ENCODE measurements around the gene MFSD1.

Gene MFSD1

DNA sequence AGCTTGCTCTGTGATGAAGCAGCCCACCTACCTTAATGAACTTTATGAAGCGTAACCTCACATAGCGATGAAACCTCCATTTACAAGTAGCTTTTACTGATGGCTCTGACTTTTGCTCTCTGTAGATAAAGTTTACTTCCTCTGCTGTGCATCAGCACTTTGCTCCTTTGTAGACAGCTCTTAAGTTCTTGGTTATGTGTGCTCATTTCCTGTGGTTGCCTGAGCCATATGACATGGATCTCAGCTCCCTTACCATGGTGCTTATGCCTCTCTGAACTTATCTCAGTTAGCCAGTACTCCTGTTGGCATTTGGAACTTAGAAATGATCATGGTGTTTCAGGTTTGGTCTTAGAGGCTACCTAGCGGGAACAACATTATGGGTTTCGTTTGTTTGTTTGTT lies 7.8 kb downstream of the MFSD1 start:
- DNase-seq (ENCODE audit: low read depth, low spot score) = no peak

DNA sequence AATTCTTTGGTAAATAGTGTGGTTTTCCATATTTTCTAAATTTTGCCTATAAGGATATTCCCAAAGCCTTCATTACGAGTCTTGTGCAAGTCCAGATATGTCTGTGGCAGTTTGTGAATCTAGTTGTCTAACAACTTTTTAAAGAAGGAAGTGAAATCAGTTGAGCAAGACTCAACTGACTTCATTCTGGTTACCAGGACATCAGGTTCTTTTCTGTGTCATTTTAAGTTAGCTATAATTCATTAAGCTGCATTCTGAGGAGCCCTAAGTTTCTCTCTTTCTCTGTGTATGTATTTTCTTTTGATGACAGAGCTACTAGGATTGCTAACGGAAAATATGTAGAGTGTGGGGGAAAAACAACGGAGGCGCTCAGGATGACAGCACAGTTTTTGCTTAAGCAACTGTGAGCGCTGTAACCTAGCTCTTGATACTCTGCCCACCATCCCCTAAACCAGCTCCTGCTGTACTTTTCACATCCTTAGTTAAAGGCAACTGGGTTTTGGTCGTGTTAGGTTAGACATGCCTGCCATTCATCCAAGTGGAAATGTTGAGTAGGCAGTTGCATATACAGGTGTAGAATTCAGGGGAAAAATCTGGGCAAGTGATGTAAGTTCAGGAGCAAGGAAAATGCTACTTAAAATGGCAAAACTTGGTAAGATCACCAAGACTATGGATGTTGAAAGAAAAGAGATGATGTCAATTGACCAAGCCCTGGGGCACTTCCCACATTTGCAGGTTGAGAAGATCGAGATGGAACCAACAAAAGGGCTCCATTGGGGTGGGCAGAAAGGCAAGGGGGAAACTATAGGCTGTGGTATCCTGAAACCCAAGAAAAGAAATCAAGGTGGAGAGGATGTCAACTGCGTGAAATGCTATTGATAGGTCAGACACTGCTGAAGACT lies 9.2 kb downstream of the MFSD1 start:
- DNase-seq (ENCODE audit: low read depth, low spot score) = no peak

- DNase-seq (ENCODE audit: low read depth, low spot score) = no peak
These were observed 17.4 kb downstream of the MFSD1 start for GRCh38 chr3:158819282-158819681.

GRCh38 chr3:158820521-158820920 lies 18.7 kb downstream of the MFSD1 start:
- DNase-seq (ENCODE audit: low read depth, low spot score) = no peak

GRCh38 chr3:158821847-158822246 lies 20.0 kb downstream of the MFSD1 start:
- no peak for DNase-seq (ENCODE audit: low read depth, low spot score)

GRCh38 chr3:158823426-158823825 lies 21.6 kb downstream of the MFSD1 start:
- no peak for DNase-seq (ENCODE audit: low read depth, low spot score)

GRCh38 chr3:158827773-158828172 lies 25.9 kb downstream of the MFSD1 start:
- no peak for DNase-seq (ENCODE audit: low read depth, low spot score)

DNA sequence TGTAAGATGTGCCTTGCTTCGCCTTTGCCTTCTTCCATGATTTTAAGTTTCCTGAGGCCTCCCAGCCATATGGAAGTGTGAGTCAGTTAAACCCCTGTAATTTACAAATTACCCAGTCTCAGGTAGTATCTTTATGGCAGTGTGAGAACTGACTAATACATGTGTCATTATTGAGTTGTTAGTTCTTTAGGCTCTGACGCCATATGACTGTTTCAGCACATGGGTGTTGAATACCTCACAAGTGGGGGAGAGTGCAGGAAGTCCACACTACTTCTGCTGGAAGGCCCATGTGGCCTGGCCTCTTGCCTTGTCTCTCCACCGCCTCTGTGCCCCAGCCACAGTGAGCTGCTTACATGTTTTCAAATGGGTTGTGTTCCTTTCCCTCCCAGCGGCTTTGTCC lies 28.5 kb downstream of the MFSD1 start:
- DNase-seq (ENCODE audit: low read depth, low spot score) = no peak

- DNase-seq (ENCODE audit: low read depth, low spot score) = no peak
These were observed 30.0 kb downstream of the MFSD1 start for GRCh38 chr3:158831861-158832260.

GRCh38 chr3:158835631-158836030 lies 33.8 kb downstream of the MFSD1 start:
- DNase-seq (ENCODE audit: low read depth, low spot score) = no peak

DNA sequence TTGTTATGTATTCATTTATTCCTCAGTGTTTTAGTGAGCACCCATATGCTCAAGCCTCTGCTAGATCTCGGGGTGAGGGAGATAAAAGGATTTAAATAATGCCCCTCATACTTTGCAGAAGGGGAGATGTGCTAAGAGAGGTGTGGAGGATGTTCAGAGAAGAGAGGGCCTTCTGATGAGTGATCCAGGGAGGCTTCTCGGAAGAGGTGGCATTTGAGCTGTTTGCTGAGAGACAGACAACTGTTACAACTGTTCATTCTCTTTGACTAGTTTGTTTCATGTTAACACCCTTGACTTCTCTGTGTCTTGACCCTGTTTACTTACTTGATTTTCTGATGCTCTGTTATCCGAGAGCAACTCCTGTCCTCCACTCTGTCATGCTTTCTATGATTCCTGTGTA lies 34.5 kb downstream of the MFSD1 start:
- DNase-seq (ENCODE audit: low read depth, low spot score) = no peak

GRCh38 chr3:158837240-158837639 lies 35.4 kb downstream of the MFSD1 start:
- no peak for DNase-seq (ENCODE audit: low read depth, low spot score)

- DNase-seq (ENCODE audit: low read depth, low spot score) = no peak
These were observed 38.1 kb downstream of the MFSD1 start for GRCh38 chr3:158839966-158840365.

DNA sequence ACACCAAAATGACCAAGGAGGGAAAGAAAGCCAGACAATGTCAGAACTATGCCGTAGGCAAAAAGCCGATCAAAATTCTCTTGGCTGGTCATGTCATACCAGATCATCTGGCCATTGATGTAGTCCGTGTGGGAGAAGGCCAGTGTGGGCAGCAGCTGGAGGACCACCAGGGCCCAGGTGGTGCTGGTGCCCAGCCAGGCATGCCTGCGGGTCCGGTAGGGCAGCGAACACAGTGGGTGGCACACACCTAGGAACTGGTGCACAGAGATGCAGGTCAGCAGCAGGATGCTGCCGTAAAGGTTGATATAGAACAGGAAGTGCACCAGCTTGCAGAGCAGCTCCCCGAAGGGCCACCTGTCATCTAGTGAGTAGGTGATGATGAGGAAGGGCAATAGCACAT lies 39.5 kb downstream of the MFSD1 start:
- no peak for DNase-seq (ENCODE audit: low read depth, low spot score)

- no peak for DNase-seq (ENCODE audit: low read depth, low spot score)
These were observed 41.1 kb downstream of the MFSD1 start for GRCh38 chr3:158842976-158843375.

GRCh38 chr3:158845765-158846350 lies 44.0 kb downstream of the MFSD1 start:
- DNase-seq (ENCODE audit: low read depth, low spot score) = peak; percentile 5

DNA sequence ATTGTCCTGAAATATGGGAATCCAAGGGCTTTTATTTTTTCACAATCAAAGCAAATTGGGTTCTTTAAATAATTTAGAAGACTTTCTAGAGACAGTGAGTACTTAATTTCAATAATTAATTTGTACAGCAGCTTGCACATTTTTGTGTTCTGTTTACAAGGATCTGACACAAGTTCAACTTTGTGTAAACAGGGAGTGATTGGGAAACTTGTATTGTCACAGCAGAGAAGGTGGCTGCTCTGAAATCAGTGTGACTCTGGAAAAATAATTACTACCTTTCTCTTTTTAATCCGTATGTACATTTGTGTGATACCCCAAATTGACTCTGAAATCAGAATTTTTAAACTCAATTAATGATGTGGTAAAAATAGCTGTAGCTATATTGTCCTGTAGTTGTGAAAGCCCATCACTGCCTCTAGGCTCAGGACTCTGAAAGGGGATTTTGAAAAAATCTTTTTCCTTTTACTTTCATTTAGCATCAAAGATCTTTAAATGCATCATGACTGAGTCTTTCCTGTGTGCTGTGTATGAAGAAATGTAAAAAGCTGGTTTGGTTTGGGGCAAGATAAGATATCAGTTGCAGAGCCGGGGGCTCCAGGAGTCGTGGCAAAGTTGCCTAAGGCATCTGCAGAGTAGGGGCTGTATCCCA lies 45.1 kb downstream of the MFSD1 start:
- no peak for DNase-seq (ENCODE audit: low read depth, low spot score)

GRCh38 chr3:158847452-158847821 lies 45.6 kb downstream of the MFSD1 start:
- DNase-seq (ENCODE audit: low read depth, low spot score) = no peak

DNA sequence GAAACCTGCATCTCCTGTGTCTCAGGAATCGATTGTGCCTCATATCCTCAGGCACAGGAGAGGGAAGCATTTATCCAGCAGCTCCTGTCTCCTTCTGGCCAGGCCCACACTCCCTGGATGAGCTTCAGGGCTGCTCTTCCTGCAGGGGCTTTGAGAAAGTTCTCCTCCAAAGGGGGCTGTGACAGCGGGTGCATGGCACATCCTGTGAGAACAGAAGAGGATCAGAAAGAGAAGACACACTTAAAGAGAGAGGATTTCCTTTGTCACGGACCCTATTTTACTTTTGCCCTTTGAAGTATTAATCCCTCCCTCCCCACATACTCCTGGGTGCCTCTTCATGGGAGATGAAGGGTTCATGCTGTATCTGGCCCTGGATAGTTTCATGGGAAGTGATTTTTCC lies 46.0 kb downstream of the MFSD1 start:
- no peak for DNase-seq (ENCODE audit: low read depth, low spot score)

- DNase-seq (ENCODE audit: low read depth, low spot score) = no peak
These were observed 47.9 kb downstream of the MFSD1 start for GRCh38 chr3:158849757-158850156.

GRCh38 chr3:158859362-158859761 lies 57.5 kb downstream of the MFSD1 start:
- no peak for DNase-seq (ENCODE audit: low read depth, low spot score)

DNA sequence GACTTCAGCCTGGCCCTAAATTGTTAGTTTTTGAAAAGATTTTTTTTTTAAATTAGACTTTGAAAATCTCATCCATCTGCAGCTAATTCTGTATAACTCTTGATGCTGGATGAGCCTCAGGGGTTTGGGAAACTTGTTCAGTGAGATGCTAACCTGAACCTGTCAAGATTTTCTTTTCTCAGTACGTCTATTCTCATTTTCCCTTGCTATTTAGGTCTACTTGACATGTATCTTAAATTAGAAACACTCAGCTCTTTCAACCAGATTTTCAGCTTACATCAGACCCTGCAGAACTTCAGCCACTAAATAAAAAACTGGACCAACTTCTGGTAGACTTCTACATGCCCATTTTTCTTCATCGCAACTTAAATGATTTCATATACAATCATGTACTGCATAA lies 61.4 kb downstream of the MFSD1 start:
- no peak for DNase-seq (ENCODE audit: low read depth, low spot score)

- no peak for DNase-seq (ENCODE audit: low read depth, low spot score)
These were observed 62.6 kb downstream of the MFSD1 start for GRCh38 chr3:158864492-158864891.

Measured in activated CD4-positive, CD25-positive, alpha-beta regulatory T cell treated with anti-CD3 and anti-CD28 coated beads, Interleukin-2, amount 50 U/mL, for 16 hours (primary cell).